ENCODE data around the gene ARF5. TPM values are rescaled to one million over a fixed set of nuclear protein-coding genes. Genes with fewer than 3 reads are reported as not detected.

ARF5 gene
- total RNA-seq, 1 experiment from 2014 or later: 227 TPM

GRCh38 chr7:127585044-127585953, 2.9 kb upstream of the ARF5 start, which contains the start of gene GCC1:
TSS of gene GCC1 (minus strand) at chr7:127585596. CDS start at chr7:127585182, 414 bp downstream.
- Histone ChIP-seq H3K9me3 (ENCODE audit: insufficient read depth, low read depth) (no peaks in the 10 kb centered on the region), H3K9me2 (ENCODE audit: insufficient read depth) (no peaks in the 10 kb centered on the region), H3K27me3 (ENCODE audit: insufficient read depth, low read depth) (no peaks in the 10 kb centered on the region), H3K4me1 (replicated peaks; ENCODE audit: insufficient read depth) (peaks cover 31% of the 10 kb centered on the region), H3K79me2 (ENCODE audit: low read depth) (peaks cover 45% of the 10 kb centered on the region), H3K4me2 (peak within 1 kb of the TSS; percentile 97), H3K36me3 (ENCODE audit: low read depth) (0 out of 2 replicates have a peak, but pooled peaks cover 4% of the 10 kb centered on the region), H4K20me1 (ENCODE audit: insufficient read depth) (peaks cover 29% of the 10 kb centered on the region; the same call in 1 of the 2 replicates), H3K27ac (peak within 1 kb of the TSS; percentile 52), H2AFZ (peak within 1 kb of the TSS; percentile 97), H3F3A (ENCODE audit: insufficient read depth, low read depth) (no peaks in the 10 kb centered on the region; the same call in 1 of the 2 replicates), H3K4me3 (peak within 1 kb of the TSS; percentile 87)
- TF ChIP-seq EZH2 (IDR thresholded peaks at IDR 0.05; ENCODE audit: low read depth) (no peak), CTCF (conservative IDR thresholded peaks at IDR 0.05) (no peak)
- POLR2A ChIA-PET (ENCODE audit: unreplicated experiment): interaction anchor here (0.6 kb wide), 3 partner anchors 330 to 538 kb away, joined by 3 read pairs; no protein-coding TSS in a partner anchor
- intact Hi-C loops (cut with micrococcal nuclease; ENCODE audit: unreplicated experiment): loop anchor here (1.0 to 5.0 kb wide), 2 partner anchors 66 to 437 kb away; no protein-coding TSS in a partner anchor
- peak; percentile 69 to 96 for DNase-seq
- TSS peak; percentile 46 for BruUV-seq (replicated peaks)
- CTCF ChIA-PET: interaction anchor here (0.6 kb wide), 1 partner anchor 333 kb away, joined by 4 read pairs; no protein-coding TSS in a partner anchor

DNA sequence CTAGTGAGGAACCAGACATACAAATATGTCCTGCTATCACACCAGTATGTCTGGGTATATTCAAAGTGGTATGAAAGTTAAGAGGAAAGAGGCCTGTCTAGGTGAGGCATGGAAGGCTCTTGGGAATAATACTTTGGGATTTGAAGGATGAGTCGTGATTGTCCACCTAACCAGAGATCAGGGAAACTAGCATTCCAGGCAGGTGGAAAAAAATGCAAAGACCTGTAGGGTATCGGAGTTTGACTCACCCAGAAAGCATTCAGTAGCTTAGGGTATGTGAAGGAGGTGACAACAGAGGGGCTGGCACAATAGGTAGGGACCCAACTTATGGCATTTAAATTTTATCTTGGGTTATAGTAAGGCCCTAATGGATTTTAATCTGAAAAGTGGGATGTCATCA, 1.9 kb upstream of the ARF5 start:
- peaks cover 31% of the 10 kb centered on the region for H3K4me1 ChIP-seq (replicated peaks; ENCODE audit: insufficient read depth)
- no peak for DNase-seq
- H3F3A ChIP-seq (ENCODE audit: insufficient read depth, low read depth): no peaks in the 10 kb centered on the region; the same call in 1 of the 2 replicates
- no peak for TF ChIP-seq EZH2 (IDR thresholded peaks at IDR 0.05; ENCODE audit: low read depth)
- TF ChIP-seq CTCF (conservative IDR thresholded peaks at IDR 0.05): no peak
- H3K9me2 ChIP-seq (ENCODE audit: insufficient read depth): no peaks in the 10 kb centered on the region
- no peak overlapping the region for H3K27ac ChIP-seq
- H3K4me3 ChIP-seq: no peak overlapping the region
- H3K9me3 ChIP-seq (ENCODE audit: insufficient read depth, low read depth): no peaks in the 10 kb centered on the region
- H3K36me3 ChIP-seq (ENCODE audit: low read depth): 0 out of 2 replicates have a peak, but pooled peaks cover 11% of the 10 kb centered on the region
- peaks cover 22% of the 10 kb centered on the region; the same call in 1 of the 2 replicates for H4K20me1 ChIP-seq (ENCODE audit: insufficient read depth)
- H3K79me2 ChIP-seq (ENCODE audit: low read depth): peaks cover 45% of the 10 kb centered on the region
- no peaks in the 10 kb centered on the region for H3K27me3 ChIP-seq (ENCODE audit: insufficient read depth, low read depth)
- intact Hi-C loops (cut with micrococcal nuclease; ENCODE audit: unreplicated experiment): loop anchor here (5.0 kb wide), 1 partner anchor 436 kb away; no protein-coding TSS in a partner anchor
- no TSS peak for BruUV-seq (replicated peaks)
- POLR2A ChIA-PET (ENCODE audit: unreplicated experiment): no interaction called here
- H3K4me2 ChIP-seq: peak overlapping the region; percentile 97
- CTCF ChIA-PET: no interaction called here
- peak overlapping the region; percentile 97; the same call in 1 of the 2 replicates for H2AFZ ChIP-seq

DNA sequence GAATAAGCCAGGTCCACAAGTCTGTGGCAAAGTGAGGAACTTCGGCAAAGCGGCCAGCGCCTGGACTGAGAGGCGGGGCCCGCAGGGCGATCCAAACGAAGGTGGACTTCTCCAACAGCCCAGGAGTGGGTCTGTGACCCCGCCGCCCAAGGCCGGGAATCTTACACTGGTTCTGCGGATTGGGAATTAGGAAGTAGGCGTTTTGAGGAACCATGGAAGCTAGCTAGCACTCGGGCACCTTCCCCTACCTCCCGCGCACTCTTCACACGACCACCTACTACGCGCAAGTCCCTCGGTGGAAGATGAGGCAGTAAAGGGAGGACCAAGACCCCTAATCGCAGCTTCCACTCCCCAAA, 570 bp upstream of the ARF5 start:
- peaks cover 15% of the 10 kb centered on the region; the same call in 1 of the 2 replicates for H4K20me1 ChIP-seq (ENCODE audit: insufficient read depth)
- peak overlapping the region; percentile 98 for H3K4me3 ChIP-seq
- peaks cover 42% of the 10 kb centered on the region for H3K79me2 ChIP-seq (ENCODE audit: low read depth)
- no peaks in the 10 kb centered on the region for H3K9me3 ChIP-seq (ENCODE audit: insufficient read depth, low read depth)
- POLR2A ChIA-PET (ENCODE audit: unreplicated experiment): interaction anchor here (0.6 to 0.7 kb wide), 8 partner anchors 16 to 1467 kb away, joined by 3 to 16 read pairs (median 4); partner anchors contain the start of gene ZNF800
- intact Hi-C loops (cut with micrococcal nuclease; ENCODE audit: unreplicated experiment): loop anchor here (1.0 to 5.0 kb wide), 3 partner anchors 65 to 435 kb away; partner anchors contain the start of genes SND1 and ZNF800
- H3K4me1 ChIP-seq (replicated peaks; ENCODE audit: insufficient read depth): peaks cover 31% of the 10 kb centered on the region
- no peaks in the 10 kb centered on the region for H3K9me2 ChIP-seq (ENCODE audit: insufficient read depth)
- 0 out of 2 replicates have a peak, but pooled peaks cover 11% of the 10 kb centered on the region for H3K36me3 ChIP-seq (ENCODE audit: low read depth)
- no peaks in the 10 kb centered on the region for H3K27me3 ChIP-seq (ENCODE audit: insufficient read depth, low read depth)
- TF ChIP-seq EZH2 (IDR thresholded peaks at IDR 0.05; ENCODE audit: low read depth) (no peak), CTCF (conservative IDR thresholded peaks at IDR 0.05) (no peak)
- CTCF ChIA-PET: interaction anchor here (0.6 kb wide), 3 partner anchors 99 to 583 kb away, joined by 6 to 11 read pairs (median 10); no protein-coding TSS in a partner anchor
- H3K4me2 ChIP-seq: peak overlapping the region; percentile 73
- H2AFZ ChIP-seq: peak overlapping the region; percentile 87
- no peaks in the 10 kb centered on the region; the same call in 1 of the 2 replicates for H3F3A ChIP-seq (ENCODE audit: insufficient read depth, low read depth)
- TSS peak; percentile 10 for BruUV-seq (replicated peaks)
- H3K27ac ChIP-seq: no peak overlapping the region
- DNase-seq: no peak

Measured in PC-9 (cell line).